ENCODE data around the gene ADI1.

ADI1 gene

GRCh38 chr2:3469486-3469885, 49.8 kb downstream of the ADI1 start:
- H3K79me2 ChIP-seq (ENCODE audit: low read length), result no peaks in the 10 kb centered on the region

GRCh38 chr2:3468296-3468988, 50.9 kb downstream of the ADI1 start:
- no peak for TF ChIP-seq CTCF (IDR thresholded peaks at IDR 0.05; ENCODE audit: low read depth, low read length)
- no peak for TF ChIP-seq EZH2phosphoT487 (IDR thresholded peaks at IDR 0.05; ENCODE audit: low read depth)
- H3K4me1 ChIP-seq (ENCODE audit: low read length), result no peaks in the 10 kb centered on the region
- H3K27ac ChIP-seq (ENCODE audit: low read length), result no peak overlapping the region
- no peaks in the 10 kb centered on the region for H4K20me1 ChIP-seq (ENCODE audit: insufficient read depth, low read length)
- no peak overlapping the region for H3K4me3 ChIP-seq (ENCODE audit: low read length)
- H3K4me2 ChIP-seq (ENCODE audit: low read length), result no peak overlapping the region
- H3K27me3 ChIP-seq (ENCODE audit: low read depth, low read length), result no peaks in the 10 kb centered on the region
- H3K9ac ChIP-seq (ENCODE audit: low read length), result no peak overlapping the region
- peaks cover 27% of the 10 kb centered on the region for H3K36me3 ChIP-seq (replicated peaks; ENCODE audit: low read depth, low read length)
- H2AFZ ChIP-seq (ENCODE audit: low read depth, low read length), result no peak overlapping the region
- H3K79me2 ChIP-seq (ENCODE audit: low read length), result no peaks in the 10 kb centered on the region
- no peaks in the 10 kb centered on the region for H3K9me3 ChIP-seq (ENCODE audit: insufficient read depth, low read length)

More at GRCh38 chr2:3469486-3469885, 49.8 kb downstream of the ADI1 start:
- no peaks in the 10 kb centered on the region for H4K20me1 ChIP-seq (ENCODE audit: insufficient read depth, low read length)
- H2AFZ ChIP-seq (ENCODE audit: low read depth, low read length), result no peak overlapping the region
- H3K27me3 ChIP-seq (ENCODE audit: low read depth, low read length), result no peaks in the 10 kb centered on the region
- no peak overlapping the region for H3K27ac ChIP-seq (ENCODE audit: low read length)
- no peak overlapping the region for H3K4me2 ChIP-seq (ENCODE audit: low read length)
- peaks cover 19% of the 10 kb centered on the region for H3K36me3 ChIP-seq (replicated peaks; ENCODE audit: low read depth, low read length)
- TF ChIP-seq EZH2phosphoT487 (IDR thresholded peaks at IDR 0.05; ENCODE audit: low read depth), result no peak
- H3K4me1 ChIP-seq (ENCODE audit: low read length), result no peaks in the 10 kb centered on the region
- no peak overlapping the region for H3K4me3 ChIP-seq (ENCODE audit: low read length)
- no peaks in the 10 kb centered on the region for H3K9me3 ChIP-seq (ENCODE audit: insufficient read depth, low read length)
- no peak overlapping the region for H3K9ac ChIP-seq (ENCODE audit: low read length)

DNA sequence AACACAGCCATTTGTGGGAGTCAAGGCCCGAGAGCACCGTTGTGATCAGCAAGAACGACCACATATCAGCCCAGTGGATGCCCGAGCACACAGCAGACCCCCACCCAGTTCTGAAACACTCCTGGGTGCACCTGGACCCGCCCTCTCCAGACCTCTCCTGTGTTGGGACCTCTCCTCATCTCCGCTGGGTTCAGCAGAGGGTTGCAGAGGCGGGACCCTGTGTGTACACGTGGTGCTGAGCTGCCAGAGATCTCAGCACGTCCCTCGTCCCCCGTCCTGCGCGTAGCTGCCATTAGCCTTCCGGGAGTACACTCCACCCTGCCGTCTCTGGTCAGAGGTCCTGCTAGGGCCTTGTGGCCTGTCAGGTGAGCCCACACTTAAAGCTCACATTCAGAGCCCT, 51.7 kb downstream of the ADI1 start:
- Histone ChIP-seq H3K79me2 (ENCODE audit: low read length) (no peaks in the 10 kb centered on the region), H3K4me1 (ENCODE audit: low read length) (peaks cover 6% of the 10 kb centered on the region), H3K4me2 (ENCODE audit: low read length) (no peak overlapping the region), H3K27ac (ENCODE audit: low read length) (no peak overlapping the region), H3K36me3 (replicated peaks; ENCODE audit: low read depth, low read length) (peaks cover 34% of the 10 kb centered on the region), H3K27me3 (ENCODE audit: low read depth, low read length) (no peaks in the 10 kb centered on the region), H3K9ac (ENCODE audit: low read length) (no peak overlapping the region), H4K20me1 (ENCODE audit: insufficient read depth, low read length) (no peaks in the 10 kb centered on the region), H2AFZ (ENCODE audit: low read depth, low read length) (no peak overlapping the region), H3K4me3 (ENCODE audit: low read length) (no peak overlapping the region), H3K9me3 (ENCODE audit: insufficient read depth, low read length) (no peaks in the 10 kb centered on the region)
- TF ChIP-seq CTCF (IDR thresholded peaks at IDR 0.05; ENCODE audit: low read depth, low read length), result no peak
- TF ChIP-seq EZH2phosphoT487 (IDR thresholded peaks at IDR 0.05; ENCODE audit: low read depth), result no peak

- Histone ChIP-seq H3K79me2 (ENCODE audit: low read length) (no peaks in the 10 kb centered on the region), H3K4me3 (ENCODE audit: low read length) (no peak overlapping the region), H3K27ac (ENCODE audit: low read length) (no peak overlapping the region), H3K4me1 (ENCODE audit: low read length) (peaks cover 13% of the 10 kb centered on the region), H3K36me3 (replicated peaks; ENCODE audit: low read depth, low read length) (peaks cover 34% of the 10 kb centered on the region), H2AFZ (ENCODE audit: low read depth, low read length) (no peak overlapping the region), H3K4me2 (ENCODE audit: low read length) (no peak overlapping the region), H3K9me3 (ENCODE audit: insufficient read depth, low read length) (no peaks in the 10 kb centered on the region), H3K27me3 (ENCODE audit: low read depth, low read length) (no peaks in the 10 kb centered on the region), H3K9ac (ENCODE audit: low read length) (no peak overlapping the region), H4K20me1 (ENCODE audit: insufficient read depth, low read length) (no peaks in the 10 kb centered on the region)
- TF ChIP-seq CTCF (IDR thresholded peaks at IDR 0.05; ENCODE audit: low read depth, low read length) (no peak), EZH2phosphoT487 (IDR thresholded peaks at IDR 0.05; ENCODE audit: low read depth) (no peak)
Measured at GRCh38 chr2:3466966-3467365, 52.4 kb downstream of the ADI1 start.
